Muscle layer of colon (tissue), 2 donors: ENCODE measurements around the gene GNG12.

Source experiments
- H3K27ac ChIP-seq: one replicate; pipeline ENCODE4 v1.7.0; 2013; ENCODE audit warnings: low read depth, mild to moderate bottlenecking, low read length, moderate library complexity
- H3K27me3 ChIP-seq, 2 donors: one replicate each; pipeline ENCODE4 v1.7.0; 2013; ENCODE audit warnings: low read length in 2 of 2, mild to moderate bottlenecking in 2 of 2; ENCODE audit not compliant: insufficient read depth in 2 of 2, control insufficient read depth in 1 of 2
- H3K36me3 ChIP-seq: one replicate; pipeline ENCODE4 v1.7.0; 2013; ENCODE audit warnings: mild to moderate bottlenecking, low read length; ENCODE audit not compliant: insufficient read depth
- H3K4me1 ChIP-seq: one replicate; pipeline ENCODE4 v1.7.0; 2013; ENCODE audit warnings: mild to moderate bottlenecking, low read length; ENCODE audit not compliant: insufficient read depth
- H3K4me3 ChIP-seq, 2 donors: one replicate each; pipeline ENCODE4 v1.7.0; 2013; ENCODE audit warnings: low read length in 2 of 2, low read depth in 1 of 2, mild to moderate bottlenecking in 1 of 2, moderate library complexity in 1 of 2
- H3K9ac ChIP-seq: one replicate; pipeline ENCODE4 v1.7.0; 2013; ENCODE audit warnings: low read length
- H3K9me3 ChIP-seq: one replicate; pipeline ENCODE4 v1.7.0; 2013; ENCODE audit warnings: mild to moderate bottlenecking, low read length
- donor health status: abdominal sarcoma.
- donor health status: Adenocarcinoma of cecum.

Gene GNG12

DNA sequence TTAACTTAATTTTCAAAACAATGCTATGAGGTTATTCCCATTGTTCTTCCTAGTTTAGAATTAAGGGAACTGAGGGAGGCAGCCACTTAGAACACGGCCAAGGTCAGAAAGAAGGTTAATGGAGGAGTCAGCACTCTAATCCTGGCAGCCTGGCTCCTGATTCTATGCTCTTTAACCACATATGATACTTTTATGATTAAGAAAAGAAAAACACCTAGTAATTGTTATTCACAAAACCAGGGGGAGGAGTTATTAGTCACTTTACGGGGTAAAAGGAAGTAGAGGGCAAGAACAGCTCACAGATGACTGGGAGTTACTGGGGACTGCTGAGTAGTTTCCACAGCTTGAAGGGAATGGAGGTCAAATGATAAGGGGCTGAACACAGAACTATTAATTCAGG, 109.6 kb downstream of the GNG12 start:
- Histone ChIP-seq H3K27ac (no peak overlapping the region), H3K9me3 (no peaks in the 10 kb centered on the region), H3K4me1 (peaks cover 4% of the 10 kb centered on the region), H3K9ac (no peak overlapping the region), H3K4me3 (no peak overlapping the region), H3K27me3 (no peaks in the 10 kb centered on the region), H3K36me3 (no peaks in the 10 kb centered on the region)

DNA sequence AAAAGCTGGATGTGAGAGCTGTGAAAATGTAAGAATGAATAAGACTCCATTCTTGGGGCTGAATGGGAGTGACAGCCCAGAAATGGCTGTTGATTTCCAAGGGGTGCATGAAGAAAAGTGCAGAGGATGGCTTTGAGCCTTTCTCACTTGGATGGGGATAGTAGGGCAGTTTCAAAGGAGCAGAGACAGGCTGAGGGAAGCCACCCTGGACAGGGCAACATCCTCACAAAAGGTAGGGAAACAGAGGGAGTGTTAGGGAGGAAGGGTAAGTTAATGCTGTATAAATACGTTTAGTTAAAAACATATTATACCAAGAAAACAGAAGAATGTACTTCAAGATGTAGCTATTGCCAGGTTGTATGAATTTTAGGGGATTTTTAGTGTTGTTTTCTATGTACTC, 110.1 kb downstream of the GNG12 start:
- no peak overlapping the region for H3K27ac ChIP-seq
- H3K4me1 ChIP-seq = peaks cover 4% of the 10 kb centered on the region
- no peak overlapping the region for H3K9ac ChIP-seq
- no peaks in the 10 kb centered on the region for H3K27me3 ChIP-seq
- H3K4me3 ChIP-seq = no peak overlapping the region
- H3K36me3 ChIP-seq = no peaks in the 10 kb centered on the region
- no peaks in the 10 kb centered on the region for H3K9me3 ChIP-seq

DNA sequence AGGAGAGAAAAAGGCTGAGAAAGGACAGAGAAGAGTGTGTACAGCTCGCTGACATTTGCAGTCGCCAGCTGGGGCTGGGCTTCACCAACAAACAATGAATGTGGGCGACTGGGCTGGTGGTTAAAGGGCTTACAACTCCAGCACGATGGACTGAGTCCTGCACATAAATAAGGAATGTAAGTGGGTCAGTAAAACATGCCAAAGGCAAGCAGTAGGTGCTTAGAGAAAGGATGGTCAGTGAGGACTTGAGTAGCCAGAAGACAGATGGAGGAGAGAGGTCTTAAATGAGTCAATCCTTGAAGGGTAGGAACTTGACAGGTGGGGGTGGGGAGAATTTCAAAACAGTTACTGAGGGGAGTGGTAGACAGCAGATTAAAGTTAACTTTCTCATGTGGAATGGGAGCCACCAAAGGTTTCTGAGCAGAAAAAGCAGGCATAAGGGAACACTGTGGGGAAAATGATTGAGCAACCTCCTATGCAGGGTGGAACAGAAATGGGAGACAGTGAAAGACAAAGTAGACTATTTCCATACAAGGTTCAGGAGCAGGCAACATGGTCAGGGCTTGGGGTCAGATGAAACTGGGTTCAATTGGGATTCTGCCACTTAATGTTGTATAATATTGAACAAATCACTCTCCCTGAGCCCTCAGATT, 110.8 kb downstream of the GNG12 start:
- Histone ChIP-seq H3K9me3 (no peaks in the 10 kb centered on the region), H3K4me3 (no peak overlapping the region), H3K36me3 (no peaks in the 10 kb centered on the region), H3K27me3 (no peaks in the 10 kb centered on the region), H3K4me1 (peaks cover 8% of the 10 kb centered on the region), H3K27ac (no peak overlapping the region), H3K9ac (no peak overlapping the region)

- Histone ChIP-seq H3K4me3 (no peak overlapping the region), H3K27ac (no peak overlapping the region), H3K4me1 (peaks cover 8% of the 10 kb centered on the region), H3K36me3 (no peaks in the 10 kb centered on the region), H3K27me3 (no peaks in the 10 kb centered on the region), H3K9me3 (no peaks in the 10 kb centered on the region), H3K9ac (no peak overlapping the region)
These were observed 111.5 kb downstream of the GNG12 start for GRCh38 chr1:67721650-67722291.

DNA sequence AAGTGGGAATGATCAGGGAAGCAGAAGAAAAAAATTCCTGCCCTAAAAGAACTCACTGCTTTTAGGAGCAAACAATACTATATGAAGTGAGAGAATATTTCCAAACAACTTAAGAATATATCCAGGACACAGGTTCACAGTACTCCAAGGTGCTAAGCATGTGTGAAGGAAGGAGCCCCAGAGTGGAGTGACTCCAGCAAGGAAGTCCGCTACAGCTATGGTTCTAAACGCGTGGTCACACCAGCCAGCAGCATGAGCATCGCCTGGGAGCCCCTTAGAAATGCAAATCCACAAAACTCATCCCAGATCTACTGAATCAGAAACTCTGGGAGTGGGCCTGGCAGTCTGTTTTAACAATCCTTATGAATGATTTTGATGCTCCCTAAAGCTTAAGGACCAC, 112.2 kb downstream of the GNG12 start:
- no peak overlapping the region for H3K4me3 ChIP-seq
- H3K4me1 ChIP-seq = peaks cover 8% of the 10 kb centered on the region
- no peaks in the 10 kb centered on the region for H3K36me3 ChIP-seq
- H3K27ac ChIP-seq = no peak overlapping the region
- H3K9me3 ChIP-seq = no peaks in the 10 kb centered on the region
- H3K27me3 ChIP-seq = no peaks in the 10 kb centered on the region
- H3K9ac ChIP-seq = no peak overlapping the region

GRCh38 chr1:67719329-67720196, 113.7 kb downstream of the GNG12 start:
- H3K4me3 ChIP-seq = no peak overlapping the region
- no peaks in the 10 kb centered on the region for H3K36me3 ChIP-seq
- H3K27ac ChIP-seq = no peak overlapping the region
- H3K27me3 ChIP-seq = no peaks in the 10 kb centered on the region
- H3K9ac ChIP-seq = no peak overlapping the region
- H3K9me3 ChIP-seq = no peaks in the 10 kb centered on the region
- H3K4me1 ChIP-seq = peaks cover 4% of the 10 kb centered on the region

DNA sequence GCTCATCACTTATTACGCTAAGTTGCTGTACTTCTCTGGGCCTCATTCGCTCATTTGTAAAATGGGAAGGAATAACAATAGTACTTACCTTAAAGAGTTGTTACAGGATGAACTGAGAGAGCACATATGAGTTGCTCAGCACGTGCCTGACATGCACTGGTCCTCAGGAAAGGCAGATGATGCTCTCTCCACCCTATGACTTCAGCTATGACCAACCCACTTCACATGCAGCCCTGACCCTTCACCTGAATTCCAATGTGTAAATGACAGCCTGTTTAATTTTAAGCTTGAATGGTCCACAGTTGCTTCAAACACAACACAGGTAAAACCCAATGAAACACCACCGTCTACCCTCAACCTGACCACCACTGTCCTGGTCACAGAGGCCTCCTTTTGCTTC, 115.4 kb downstream of the GNG12 start:
- H3K9me3 ChIP-seq = no peaks in the 10 kb centered on the region
- H3K9ac ChIP-seq = no peak overlapping the region
- H3K4me1 ChIP-seq = peaks cover 13% of the 10 kb centered on the region
- no peak overlapping the region for H3K27ac ChIP-seq
- H3K4me3 ChIP-seq = no peak overlapping the region
- H3K36me3 ChIP-seq = no peaks in the 10 kb centered on the region
- H3K27me3 ChIP-seq = no peaks in the 10 kb centered on the region

- Histone ChIP-seq H3K27me3 (no peaks in the 10 kb centered on the region), H3K9ac (no peak overlapping the region), H3K4me3 (no peak overlapping the region), H3K9me3 (no peaks in the 10 kb centered on the region), H3K27ac (no peak overlapping the region), H3K4me1 (peaks cover 13% of the 10 kb centered on the region), H3K36me3 (no peaks in the 10 kb centered on the region)
These were observed 116.5 kb downstream of the GNG12 start for GRCh38 chr1:67716800-67717199.

DNA sequence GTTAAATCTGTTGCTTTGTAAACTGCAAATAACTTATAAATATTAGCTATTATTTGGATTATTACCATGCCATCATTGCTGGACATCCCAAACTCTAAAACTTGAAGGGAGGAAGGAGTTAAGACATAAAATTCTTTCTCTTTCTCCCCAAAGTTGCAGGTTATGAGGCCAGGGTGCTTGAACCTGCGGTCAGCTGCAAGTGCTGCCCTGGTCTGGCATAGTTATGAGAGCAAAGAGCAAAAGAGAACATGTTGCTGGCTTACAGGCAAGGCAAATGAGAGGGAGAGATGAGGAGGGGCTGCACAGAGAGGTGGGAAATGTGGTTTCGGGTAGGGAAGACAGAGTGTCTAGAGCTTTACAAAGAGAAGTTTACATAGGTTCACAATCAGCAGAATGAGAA, 117.4 kb downstream of the GNG12 start:
- Histone ChIP-seq H3K9ac (no peak overlapping the region), H3K9me3 (no peaks in the 10 kb centered on the region), H3K36me3 (no peaks in the 10 kb centered on the region), H3K27me3 (no peaks in the 10 kb centered on the region), H3K4me1 (peaks cover 13% of the 10 kb centered on the region), H3K4me3 (no peak overlapping the region), H3K27ac (no peak overlapping the region)

GRCh38 chr1:67713057-67713846, 120.0 kb downstream of the GNG12 start:
- H3K4me1 ChIP-seq = peaks cover 13% of the 10 kb centered on the region
- no peaks in the 10 kb centered on the region for H3K27me3 ChIP-seq
- H3K9me3 ChIP-seq = no peaks in the 10 kb centered on the region
- H3K36me3 ChIP-seq = no peaks in the 10 kb centered on the region
- no peak overlapping the region for H3K9ac ChIP-seq
- no peak overlapping the region for H3K27ac ChIP-seq
- no peak overlapping the region for H3K4me3 ChIP-seq

- peaks cover 10% of the 10 kb centered on the region for H3K4me1 ChIP-seq
- H3K27me3 ChIP-seq = no peaks in the 10 kb centered on the region
- H3K4me3 ChIP-seq = no peak overlapping the region
- no peak overlapping the region for H3K9ac ChIP-seq
- H3K27ac ChIP-seq = no peak overlapping the region
- H3K36me3 ChIP-seq = no peaks in the 10 kb centered on the region
- H3K9me3 ChIP-seq = no peaks in the 10 kb centered on the region
These were observed 121.4 kb downstream of the GNG12 start for GRCh38 chr1:67711855-67712212.
